Spinal cord (tissue), 10 donors: Measurements from ENCODE around the gene DDIAS. TPM values are rescaled to one million over a fixed set of nuclear protein-coding genes. Genes with fewer than 3 reads are reported as not detected.
A peak's percentile ranks its signal among the peaks of the same experiment; 100 is the strongest.

Experiments
- DNase-seq, 6 donors: peaks; one replicate each; pipeline versions ENCODE4 v3.0.0 to v3.0.0-alpha.2; 2013 to 2015; ENCODE audit warnings: low spot score in 6 of 6, low read depth in 4 of 6
- H3K27ac ChIP-seq: one replicate; pipeline ENCODE4 v1.5.1; 2013; ENCODE audit warnings: low read depth, low read length, control low read depth
- H3K27me3 ChIP-seq: one replicate; pipeline ENCODE4 v1.6.1; 2013; ENCODE audit warnings: low read length; ENCODE audit not compliant: control insufficient read depth, insufficient read depth
- H3K36me3 ChIP-seq: one replicate; pipeline ENCODE4 v1.6.1; 2013; ENCODE audit warnings: low read length; ENCODE audit not compliant: control insufficient read depth, insufficient read depth
- H3K4me1 ChIP-seq: one replicate; pipeline ENCODE4 v1.6.1; 2013; ENCODE audit warnings: low read length; ENCODE audit not compliant: control insufficient read depth, insufficient read depth
- H3K4me3 ChIP-seq: one replicate; pipeline ENCODE4 v1.5.1; 2013; ENCODE audit warnings: low read depth, low read length, control low read depth
- H3K9me3 ChIP-seq: one replicate; pipeline ENCODE4 v1.6.1; 2013; ENCODE audit warnings: low read length; ENCODE audit not compliant: control insufficient read depth, insufficient read depth
- WGBS: methylation state at CpG from one replicate; pipeline ENCODE4 v1.1.5; 2013; ENCODE audit warnings: missing lambda C conversion rate; ENCODE audit not compliant: insufficient coverage; 5-methylcytosine and 5-hydroxymethylcytosine counted together
- polyA plus RNA-seq, 2 donors: library from polyadenylated mRNA; unstranded; fragments of 120-200 nt; gene quantifications; one replicate each; pipeline ENCODE4 v1.2.1, GENCODE V29; 2013; ENCODE audit not compliant: insufficient read length in 2 of 2
- total RNA-seq, 2 donors: library from RNA; depleted of rRNA in 1 of 2; stranded (reverse); fragments of 120-200 nt in 1 of 2; fragments of >200 nt in 1 of 2; gene quantifications; one replicate each; pipeline versions ENCODE4 v1.2.3 to v1.2.4, GENCODE V29; 2013 to 2014
- donor health status: healthy.

DDIAS gene
- total and polyA plus RNA-seq, 4 donors: 2.7 to 5.0 (median 4.1) TPM

- WGBS: no CpG with 5 or more reads among the region's 2 CpGs
- Histone ChIP-seq H3K9me3 (no peaks in the 10 kb centered on the region), H3K36me3 (no peaks in the 10 kb centered on the region), H3K27ac (no peak overlapping the region), H3K27me3 (no peaks in the 10 kb centered on the region), H3K4me3 (no peak overlapping the region), H3K4me1 (no peaks in the 10 kb centered on the region)
- no peak for DNase-seq
Observed at GRCh38 chr11:82974135-82974534, 72.6 kb downstream of the DDIAS start.

DNA sequence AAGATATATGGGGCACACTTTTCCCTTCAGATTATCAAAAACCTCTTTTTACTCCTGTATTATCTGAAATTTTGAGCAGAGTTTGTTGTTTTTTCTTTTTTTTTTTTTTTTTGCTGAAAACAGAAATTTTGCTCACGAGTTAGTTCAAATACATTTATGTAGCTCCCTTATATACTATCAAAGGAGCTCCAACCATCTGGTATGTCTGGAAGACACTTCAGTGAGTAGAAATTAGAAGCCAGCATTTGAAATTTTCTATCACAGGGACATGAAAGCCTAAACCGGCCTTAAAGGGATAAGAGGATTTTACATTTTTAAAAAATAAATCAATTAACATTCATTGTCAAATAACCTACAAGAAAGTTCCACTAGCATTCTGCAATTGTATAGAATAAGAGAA lies 73.3 kb downstream of the DDIAS start:
- WGBS: no CpG with 5 or more reads among the region's 2 CpGs
- H3K36me3 ChIP-seq: no peaks in the 10 kb centered on the region
- no peaks in the 10 kb centered on the region for H3K27me3 ChIP-seq
- H3K9me3 ChIP-seq: no peaks in the 10 kb centered on the region
- no peak overlapping the region for H3K27ac ChIP-seq
- H3K4me1 ChIP-seq: no peaks in the 10 kb centered on the region
- H3K4me3 ChIP-seq: no peak overlapping the region
- peak in 1 of 6 donors; percentile 61 for DNase-seq

DNA sequence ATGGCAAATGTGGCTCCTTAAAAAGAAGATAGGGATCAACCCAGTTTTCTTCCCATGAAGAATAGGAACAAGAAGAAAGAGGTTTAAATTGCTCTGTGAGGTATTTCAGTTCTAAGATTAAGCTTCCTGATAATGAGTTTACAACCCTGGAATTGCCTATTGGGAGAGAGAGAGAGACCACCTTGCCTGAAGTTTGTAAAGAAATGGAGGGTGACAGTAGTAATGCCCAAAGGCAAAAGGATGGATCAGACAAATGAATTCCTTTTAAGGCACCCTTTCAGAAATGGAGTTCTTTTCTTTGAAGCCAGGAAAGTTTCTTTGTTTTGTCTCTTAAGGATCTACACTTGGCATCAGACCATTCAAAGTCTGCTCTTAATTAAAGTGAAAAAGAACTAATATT lies 74.3 kb downstream of the DDIAS start:
- no peak for DNase-seq
- Histone ChIP-seq H3K36me3 (no peaks in the 10 kb centered on the region), H3K4me3 (no peak overlapping the region), H3K4me1 (no peaks in the 10 kb centered on the region), H3K9me3 (no peaks in the 10 kb centered on the region), H3K27me3 (no peaks in the 10 kb centered on the region), H3K27ac (no peak overlapping the region)

GRCh38 chr11:82976786-82977185 lies 75.2 kb downstream of the DDIAS start:
- Histone ChIP-seq H3K36me3 (peaks cover 3% of the 10 kb centered on the region), H3K27ac (no peak overlapping the region), H3K4me3 (no peak overlapping the region), H3K4me1 (no peaks in the 10 kb centered on the region), H3K9me3 (no peaks in the 10 kb centered on the region), H3K27me3 (no peaks in the 10 kb centered on the region)
- no peak for DNase-seq

DNA sequence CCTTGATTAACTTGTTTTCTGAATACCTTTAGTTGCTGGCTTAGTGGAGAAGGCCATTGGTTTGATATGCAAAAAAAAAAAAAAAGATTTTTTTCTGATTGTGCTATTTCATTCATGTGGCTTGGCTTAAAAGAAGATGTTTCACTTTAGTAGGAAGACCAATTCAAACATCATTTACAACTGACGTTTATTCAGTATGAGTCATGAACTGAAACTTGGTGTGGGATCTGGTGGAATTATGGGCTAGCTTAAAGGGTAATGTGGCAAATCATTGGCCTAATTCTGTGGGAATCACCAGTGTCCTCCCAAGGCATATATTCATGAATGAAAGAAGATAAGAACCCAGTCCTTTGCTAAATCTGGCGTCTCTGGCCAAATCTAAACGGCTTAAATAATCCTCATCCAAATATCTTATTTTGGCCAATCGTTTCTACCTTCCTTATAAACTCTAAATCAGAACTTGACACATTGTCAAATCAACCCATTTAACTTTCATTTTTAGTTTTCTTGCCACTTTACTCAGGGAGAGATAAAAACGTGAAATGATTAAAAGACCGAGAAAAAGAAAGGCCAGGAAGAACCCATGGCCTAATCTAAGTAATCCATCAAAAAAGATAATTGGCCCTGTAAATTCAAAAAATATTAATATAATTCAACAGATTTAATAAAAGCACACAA lies 77.0 kb downstream of the DDIAS start:
- Histone ChIP-seq H3K4me1 (no peaks in the 10 kb centered on the region), H3K27ac (no peak overlapping the region), H3K9me3 (no peaks in the 10 kb centered on the region), H3K4me3 (no peak overlapping the region), H3K36me3 (peaks cover 6% of the 10 kb centered on the region), H3K27me3 (no peaks in the 10 kb centered on the region)
- DNase-seq: no peak
- 100% methylated on average over 3 of the region's 6 CpGs for WGBS

GRCh38 chr11:82979824-82980223 lies 78.3 kb downstream of the DDIAS start:
- no peak overlapping the region for H3K27ac ChIP-seq

DNA sequence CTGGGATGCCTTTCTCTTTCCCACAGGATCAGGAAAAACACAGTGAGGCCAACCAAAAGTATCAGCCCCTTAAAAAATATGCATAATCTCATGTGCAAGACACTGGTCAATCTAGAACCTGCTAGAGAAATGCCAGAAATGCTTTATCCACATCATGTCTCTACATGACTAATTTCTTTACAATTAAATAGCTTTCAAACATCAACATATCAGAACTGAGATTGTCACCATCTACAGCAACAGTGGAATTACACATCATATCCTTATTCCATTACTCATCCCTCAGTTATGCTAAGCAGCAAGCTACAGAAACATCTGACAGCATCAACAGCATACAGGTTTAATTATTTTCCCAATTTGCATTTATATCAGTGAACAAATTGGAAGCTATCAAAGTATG lies 78.8 kb downstream of the DDIAS start:
- Histone ChIP-seq H3K27ac (no peak overlapping the region), H3K36me3 (peaks cover 13% of the 10 kb centered on the region), H3K4me3 (no peak overlapping the region), H3K9me3 (no peaks in the 10 kb centered on the region), H3K4me1 (no peaks in the 10 kb centered on the region), H3K27me3 (no peaks in the 10 kb centered on the region)
- DNase-seq: no peak

More at GRCh38 chr11:82979824-82980223, 78.3 kb downstream of the DDIAS start:
- Histone ChIP-seq H3K36me3 (peaks cover 13% of the 10 kb centered on the region), H3K4me1 (no peaks in the 10 kb centered on the region), H3K9me3 (no peaks in the 10 kb centered on the region), H3K4me3 (no peak overlapping the region), H3K27me3 (no peaks in the 10 kb centered on the region)
- DNase-seq: no peak

- H3K4me1 ChIP-seq: no peaks in the 10 kb centered on the region
- no peak overlapping the region for H3K4me3 ChIP-seq
- no peak for DNase-seq
- H3K36me3 ChIP-seq: peaks cover 13% of the 10 kb centered on the region
- H3K27me3 ChIP-seq: no peaks in the 10 kb centered on the region
- H3K9me3 ChIP-seq: no peaks in the 10 kb centered on the region
- H3K27ac ChIP-seq: no peak overlapping the region
- WGBS: 100% methylated on average over 1 of the region's 4 CpGs
Observed at GRCh38 chr11:82980947-82981346, 79.4 kb downstream of the DDIAS start.

- H3K36me3 ChIP-seq: peaks cover 13% of the 10 kb centered on the region
- H3K27ac ChIP-seq: no peak overlapping the region
- H3K4me1 ChIP-seq: no peaks in the 10 kb centered on the region
- DNase-seq: no peak
- H3K4me3 ChIP-seq: no peak overlapping the region
- no peaks in the 10 kb centered on the region for H3K9me3 ChIP-seq
- WGBS: 88% methylated on average over 6 of the region's 6 CpGs
- no peaks in the 10 kb centered on the region for H3K27me3 ChIP-seq
Observed at GRCh38 chr11:82981852-82982251, 80.3 kb downstream of the DDIAS start.
